RPMI7951 (cell line): ENCODE results near the gene EML1. TPM values are rescaled to one million over a fixed set of nuclear protein-coding genes. Genes with fewer than 3 reads are reported as not detected.

Experiments
- DNase-seq: peaks from one replicate; pipeline ENCODE4 v3.0.0-alpha.2; 2012; ENCODE audit warnings: low read depth
- total RNA-seq: library from RNA; depleted of rRNA; stranded (reverse); fragments of >200 nt; shearing (Covaris generic); gene quantifications from 2 replicates; pipeline ENCODE4 v1.2.3, GENCODE V29; 2014

The EML1 gene
- total RNA-seq, 1 experiment from 2014 or later = 8.2 TPM

DNA sequence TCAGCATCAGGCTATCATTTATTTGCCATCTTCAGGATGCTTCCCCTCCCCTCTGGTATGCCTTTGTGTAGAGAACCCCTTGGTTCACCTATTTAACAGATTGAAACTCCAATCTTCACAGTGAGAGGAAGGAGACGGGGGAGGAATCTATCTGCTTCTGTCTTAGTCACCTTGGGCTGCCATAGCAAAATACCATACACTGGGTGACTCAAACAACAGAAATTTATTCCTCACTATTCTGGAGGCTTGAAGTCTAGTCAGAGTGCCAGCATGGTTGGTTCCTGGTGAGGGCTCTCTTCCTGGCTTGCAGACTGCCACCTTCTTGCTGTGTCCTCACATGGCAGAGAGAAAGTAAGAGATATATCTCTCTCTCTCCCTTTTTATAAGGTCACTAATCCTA lies 13.5 kb upstream of the EML1 start:
- peak; percentile 67 for DNase-seq

GRCh38 chr14:99780690-99781089 lies 12.5 kb upstream of the EML1 start:
- no peak for DNase-seq

DNA sequence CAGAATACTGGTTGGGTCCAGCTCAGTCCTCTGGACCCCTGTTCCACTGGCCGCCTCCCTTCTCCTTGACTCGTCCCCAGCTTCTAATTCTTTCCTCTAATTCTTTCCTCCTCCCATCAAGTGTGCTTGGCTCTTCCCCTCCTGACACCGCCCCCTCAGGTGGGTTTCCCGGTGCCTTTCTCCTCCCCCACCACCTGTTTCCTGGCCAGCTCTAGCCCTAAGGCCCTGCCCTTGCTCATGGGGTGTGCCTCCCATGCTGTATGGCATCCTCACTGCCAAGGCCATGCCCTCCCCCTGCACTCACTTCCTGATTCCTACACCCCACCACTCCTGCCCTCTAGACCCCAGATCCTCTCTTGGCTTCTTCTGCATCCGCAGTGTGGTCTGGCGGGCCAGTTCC lies 12.1 kb upstream of the EML1 start:
- DNase-seq = no peak

DNA sequence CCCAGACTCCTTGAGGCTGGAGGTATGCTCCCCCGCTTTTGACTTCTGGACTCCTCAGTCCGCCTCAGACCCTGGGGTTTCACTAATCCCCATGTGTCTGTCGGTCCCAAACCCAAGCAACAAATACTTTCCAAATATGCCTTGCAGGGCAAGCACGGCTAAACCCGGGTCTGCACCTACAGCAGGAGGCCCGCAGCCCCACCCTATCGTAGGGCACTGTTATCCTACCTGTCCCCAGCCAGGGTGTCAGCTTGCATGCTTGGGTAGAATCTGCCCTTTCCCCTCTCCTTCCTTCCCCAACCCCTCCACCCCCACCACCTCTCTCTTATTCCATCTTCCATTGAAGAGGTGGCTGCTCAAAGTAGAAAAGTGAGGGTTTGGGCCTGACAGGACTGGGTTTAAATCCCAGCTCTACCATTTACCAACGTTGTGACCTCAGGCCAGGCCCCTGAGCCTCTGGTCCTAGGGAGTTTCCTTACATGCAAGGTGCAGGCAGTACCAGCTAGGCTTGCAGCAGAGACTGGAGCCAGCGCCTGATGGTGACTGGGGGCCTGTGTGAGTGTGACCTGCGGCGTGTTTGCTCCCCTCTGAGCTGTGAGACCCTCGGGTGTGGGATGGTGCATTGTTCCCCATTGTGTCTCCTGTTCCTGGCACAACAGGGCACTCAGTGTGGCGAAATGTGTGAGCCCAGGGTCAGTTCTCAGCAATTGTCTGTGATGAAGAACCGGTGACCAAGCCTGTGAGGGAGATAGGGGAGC lies 11.2 kb upstream of the EML1 start:
- DNase-seq = no peak

GRCh38 chr14:99784508-99784907 lies 8.7 kb upstream of the EML1 start:
- DNase-seq = no peak

- DNase-seq = no peak
Measured at GRCh38 chr14:99785426-99785825, 7.8 kb upstream of the EML1 start.

DNA sequence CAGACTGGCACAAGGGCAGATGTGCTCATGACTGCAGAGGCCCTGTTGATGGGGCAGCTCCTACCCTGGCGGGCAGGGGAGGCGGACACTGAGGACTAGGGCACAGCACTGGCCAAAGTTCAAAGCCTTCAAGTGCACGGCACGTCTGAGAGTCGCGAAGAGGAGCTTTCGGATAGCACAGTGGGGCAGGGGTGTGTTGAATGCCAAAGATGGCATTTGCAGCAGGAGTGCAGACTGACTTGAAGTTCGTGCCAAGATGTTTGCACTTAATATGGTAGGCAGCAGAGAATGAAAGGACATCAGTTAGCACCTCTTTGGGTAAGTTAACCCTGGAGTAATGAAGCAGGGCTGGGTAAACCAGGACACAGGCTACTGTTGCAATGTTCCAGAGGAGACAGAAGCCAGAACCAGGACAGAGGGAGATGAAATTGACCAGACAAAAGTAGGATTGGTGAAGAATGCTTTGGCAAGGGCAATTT lies 6.7 kb upstream of the EML1 start:
- no peak for DNase-seq

GRCh38 chr14:99788713-99789112 lies 4.5 kb upstream of the EML1 start:
- no peak for DNase-seq

- DNase-seq = no peak
Measured at GRCh38 chr14:99789581-99789980, 3.6 kb upstream of the EML1 start.

- no peak for DNase-seq
Measured at GRCh38 chr14:99790201-99790977, 2.8 kb upstream of the EML1 start.

DNA sequence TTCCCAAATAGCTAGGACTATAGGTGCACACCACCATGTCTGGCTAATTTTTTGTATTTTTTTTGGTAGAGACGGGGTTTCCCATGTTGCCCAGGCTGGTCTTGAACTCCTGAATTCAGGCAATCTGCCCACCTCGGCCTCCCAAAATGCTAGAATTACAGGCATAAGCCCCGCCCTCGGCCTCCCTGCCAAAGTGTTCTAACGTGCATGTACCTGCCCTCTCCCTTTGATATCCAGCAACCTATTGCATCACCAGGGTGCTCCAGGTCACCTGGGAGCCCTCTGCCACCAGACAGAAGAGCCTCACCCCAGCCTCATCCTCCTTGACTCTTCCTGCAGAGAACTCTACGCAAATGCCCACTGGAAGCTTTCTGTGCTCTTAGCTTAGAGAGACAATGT lies 2.2 kb upstream of the EML1 start:
- no peak for DNase-seq

DNA sequence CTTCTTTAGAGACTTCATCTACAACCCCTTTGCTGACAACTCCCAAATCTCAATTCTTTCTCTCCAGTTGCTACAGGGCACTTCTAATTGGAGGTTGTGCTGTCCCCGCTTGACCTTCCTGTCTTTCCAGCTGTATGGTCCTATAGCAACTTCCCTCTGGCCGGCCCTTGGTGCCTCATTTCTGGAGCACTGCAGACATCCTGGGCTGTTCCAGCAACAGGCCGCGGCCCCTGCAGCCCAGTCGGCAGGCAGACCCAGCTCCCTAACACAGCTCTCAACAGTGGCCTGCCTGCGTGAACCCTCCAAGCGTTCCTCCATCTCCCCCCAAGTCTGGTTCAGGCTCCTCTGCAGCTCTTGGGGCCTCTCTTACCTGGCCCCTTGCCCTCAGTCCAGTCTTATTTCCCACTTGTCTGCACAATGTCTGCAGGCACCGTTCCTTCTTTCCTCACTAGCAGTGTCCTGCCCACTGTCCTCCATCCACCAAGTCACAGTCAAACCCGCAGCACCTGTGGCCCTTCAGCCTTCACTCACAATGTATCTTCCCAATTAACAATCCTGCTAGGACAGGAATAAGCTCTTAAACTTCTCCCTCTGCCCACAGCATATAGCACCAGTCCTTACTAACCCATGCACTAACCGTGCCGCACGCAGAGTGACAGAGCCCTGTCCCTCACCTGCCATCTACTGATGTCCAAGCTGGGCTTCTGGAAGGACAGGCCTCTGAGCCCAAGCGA lies 1.6 kb upstream of the EML1 start:
- DNase-seq = no peak

GRCh38 chr14:99792210-99792535 lies 1.0 kb upstream of the EML1 start:
- DNase-seq = no peak

DNA sequence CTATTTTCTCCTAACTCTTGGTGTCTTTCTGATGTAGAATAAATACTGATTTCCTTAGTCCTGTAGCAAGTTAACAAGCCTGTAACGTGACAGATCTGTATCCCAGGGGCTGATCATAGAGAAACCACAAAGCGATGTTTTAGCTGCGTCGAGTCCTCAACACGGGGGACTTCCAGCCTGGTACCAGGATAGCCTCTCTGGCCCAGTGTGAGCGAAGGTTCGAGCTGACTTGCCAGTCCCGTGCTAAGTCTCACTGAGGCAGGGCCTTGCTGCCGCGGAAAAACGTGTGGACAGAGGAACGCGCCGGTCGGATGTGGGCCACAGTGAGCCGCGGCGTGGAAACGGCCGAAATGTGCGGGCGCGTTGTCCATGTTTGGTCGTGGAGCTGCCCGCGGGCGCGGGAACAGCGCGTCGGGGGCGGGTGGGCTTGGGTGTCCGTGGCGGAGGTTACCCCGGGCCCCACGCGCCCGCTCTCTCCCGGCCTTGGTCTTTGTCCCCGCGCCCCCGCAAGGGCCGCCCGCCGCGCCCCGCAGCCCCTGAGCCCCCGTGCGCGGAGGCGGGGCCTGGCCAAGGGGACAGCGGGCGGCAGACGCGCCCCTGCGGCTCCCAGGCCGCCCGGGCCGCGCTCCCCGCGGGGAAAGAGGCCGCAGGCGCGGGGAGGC lies 531 bp upstream of the EML1 start:
- DNase-seq = no peak

- DNase-seq = no peak
Measured at GRCh38 chr14:99794151-99794780, 1.1 kb downstream of the EML1 start.

- no peak for DNase-seq
Measured at GRCh38 chr14:99795046-99795445, 1.8 kb downstream of the EML1 start.

DNA sequence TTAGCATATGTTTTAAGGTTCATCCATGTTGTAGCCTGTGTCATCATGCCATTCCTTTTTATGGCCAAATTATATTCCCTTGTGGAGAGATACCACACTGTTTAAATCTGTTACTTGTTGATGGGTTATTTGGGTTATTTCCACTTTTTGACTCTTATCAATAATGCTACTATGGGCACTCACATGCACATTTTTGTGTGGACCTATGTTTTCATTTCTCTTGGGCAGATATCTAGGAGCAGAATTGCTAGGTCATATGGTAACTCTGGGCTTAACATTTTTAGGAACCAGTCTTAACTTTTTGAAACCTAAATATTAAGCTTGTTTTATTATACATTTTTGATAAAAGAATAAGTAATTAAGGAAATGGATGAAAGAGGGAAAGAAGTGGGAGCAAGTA lies 4.0 kb downstream of the EML1 start:
- DNase-seq = no peak

GRCh38 chr14:99800781-99801180 lies 7.6 kb downstream of the EML1 start:
- no peak for DNase-seq

- DNase-seq = no peak
Measured at GRCh38 chr14:99802301-99803105, 9.3 kb downstream of the EML1 start.

DNA sequence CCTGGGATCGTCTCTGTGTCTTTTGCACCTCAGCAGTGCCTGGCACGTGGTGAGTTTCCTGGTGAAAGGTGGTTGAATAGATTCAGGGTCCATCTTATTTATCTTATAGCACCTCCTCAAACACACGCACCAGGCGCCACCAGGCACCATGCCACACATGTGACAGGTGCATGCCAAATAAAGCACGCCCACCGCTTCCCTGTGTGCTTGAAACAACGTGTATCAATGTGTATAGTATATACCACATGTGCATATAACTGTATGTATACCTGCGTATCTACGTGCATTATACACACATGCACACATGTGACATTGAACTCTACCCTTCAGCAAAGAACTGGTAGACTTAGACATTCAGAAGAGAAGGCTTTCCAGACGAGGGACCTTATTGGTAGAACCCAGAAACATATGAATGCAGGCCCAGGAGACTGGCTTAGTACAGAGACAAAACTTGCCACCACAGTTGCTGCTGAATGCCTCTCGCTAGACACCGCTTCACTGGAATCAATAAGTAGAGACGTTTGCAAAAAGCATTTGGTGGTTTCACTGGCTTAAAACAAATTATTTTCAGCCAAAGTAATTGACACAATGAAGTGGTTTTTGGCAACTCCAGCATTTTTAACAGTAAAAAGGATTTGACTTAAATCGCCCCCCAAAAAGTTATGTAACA lies 10.0 kb downstream of the EML1 start:
- DNase-seq = no peak
